OCI-LY1 (cell line): ENCODE data around the gene TLCD3B.
"Not testable (repeated sequence)": the region's sequence is repeated elsewhere in the genome, so short reads cannot be mapped to it uniquely, and the experiment has no call there.

Experiments used
- H2AFZ ChIP-seq: fragments of 200-600 bp; sonication (generic), shearing (Covaris generic); 2 replicates; pipeline ENCODE4 v1.6.0; 2014; ENCODE audit warnings: antibody characterized with exemption, mild to moderate bottlenecking, low read length
- H3F3A ChIP-seq: fragments of 200-600 bp; sonication (generic), shearing (Covaris generic); 2 replicates; pipeline ENCODE4 v1.6.0; 2014; ENCODE audit warnings: mild to moderate bottlenecking, antibody characterized with exemption, low read length, moderate library complexity; ENCODE audit not compliant: insufficient read depth
- H3K27ac ChIP-seq: fragments of 200-600 bp; sonication (generic); 2 replicates; pipeline ENCODE4 v1.5.1; 2014; ENCODE audit warnings: low read length, mixed run types, mild to moderate bottlenecking, low read depth; ENCODE audit not compliant: poor library complexity, severe bottlenecking
- H3K27me3 ChIP-seq: fragments of 200-600 bp; sonication (generic); 2 replicates; pipeline ENCODE4 v1.6.0; 2014; ENCODE audit warnings: antibody characterized with exemption, mild to moderate bottlenecking, low read length, moderate library complexity; ENCODE audit not compliant: insufficient read depth
- H3K36me3 ChIP-seq: fragments of 200-600 bp; sonication (generic); 2 replicates; pipeline ENCODE4 v1.6.1; 2014; ENCODE audit warnings: mild to moderate bottlenecking, antibody characterized with exemption, low read length, moderate library complexity, mixed read lengths; ENCODE audit not compliant: insufficient read depth
- H3K4me1 ChIP-seq: fragments of 200-600 bp; sonication (generic); 2 replicates; pipeline ENCODE4 v1.5.1; 2014; ENCODE audit warnings: mild to moderate bottlenecking, low read length, moderate library complexity; ENCODE audit not compliant: insufficient read depth, severe bottlenecking
- H3K4me2 ChIP-seq: fragments of 200-600 bp; sonication (generic), shearing (Covaris generic); 2 replicates; pipeline ENCODE4 v1.6.1; 2014; ENCODE audit warnings: low read length
- H3K4me3 ChIP-seq: fragments of 200-600 bp; sonication (generic); 2 replicates; pipeline ENCODE4 v1.5.1; 2014; ENCODE audit warnings: low read length, low read depth, mild to moderate bottlenecking, mixed read lengths; ENCODE audit not compliant: poor library complexity, severe bottlenecking
- H3K79me2 ChIP-seq: fragments of 200-600 bp; shearing (Covaris generic); 2 replicates; pipeline ENCODE4 v1.6.1; 2016; ENCODE audit warnings: mixed run types, low read length, mixed read lengths; ENCODE audit not compliant: insufficient read depth
- H3K9ac ChIP-seq: fragments of 200-600 bp; sonication (generic), shearing (Covaris generic); 2 replicates; pipeline ENCODE4 v1.6.1; 2014; ENCODE audit warnings: mild to moderate bottlenecking, low read length, mixed read lengths
- H3K9me2 ChIP-seq: fragments of 200-600 bp; sonication (generic), shearing (Covaris generic); 2 replicates; pipeline ENCODE4 v1.6.1; 2014; ENCODE audit warnings: low read depth, mild to moderate bottlenecking, low read length, mixed read lengths
- H3K9me3 ChIP-seq: fragments of 200-600 bp; shearing (Covaris generic); 2 replicates; pipeline ENCODE4 v1.6.1; 2014; ENCODE audit warnings: low read length, mixed read lengths
- H4K20me1 ChIP-seq: fragments of 200-600 bp; sonication (generic), shearing (Covaris generic); 2 replicates; pipeline ENCODE4 v1.6.0; 2016; ENCODE audit warnings: mild to moderate bottlenecking, low read length; ENCODE audit not compliant: insufficient read depth
- EZH2 ChIP-seq: fragments of 200-600 bp; sonication (generic), shearing (Covaris generic); IDR thresholded peaks from 2 replicates; pipeline ENCODE4 v1.8.0; 2017; ENCODE audit warnings: borderline replicate concordance, mixed run types, mild to moderate bottlenecking, antibody characterized with exemption, low read length, moderate library complexity, mixed read lengths
- TF ChIP-seq, protein P1 (sequence below): fragments of 200-600 bp; sonication (generic), shearing (Covaris generic); IDR thresholded peaks from 2 replicates; pipeline ENCODE4 v1.5.1; 2017; ENCODE audit warnings: mild to moderate bottlenecking, antibody characterized with exemption, low read length, moderate library complexity, mixed read lengths

Gene TLCD3B

DNA sequence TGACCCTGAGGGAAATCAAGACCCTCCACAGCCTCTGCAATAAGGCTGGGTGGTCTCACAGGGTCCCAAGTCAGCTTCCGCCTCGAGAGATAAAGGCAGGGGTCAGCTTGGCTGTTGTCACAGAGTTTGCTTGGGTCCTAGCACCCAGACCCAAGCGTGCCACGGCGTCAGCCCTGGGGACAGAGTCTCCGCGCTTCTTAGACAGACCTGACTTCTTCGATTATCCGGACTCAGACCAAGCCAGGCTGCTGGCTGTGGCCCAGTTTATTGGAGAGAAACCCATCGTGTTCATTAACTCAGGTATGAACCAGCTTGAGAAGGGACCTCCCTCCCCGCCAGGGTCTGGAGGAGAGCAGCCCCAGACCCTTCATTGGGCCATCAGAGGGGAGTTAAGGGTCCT lies 7.5 kb downstream of the TLCD3B start:
- Histone ChIP-seq H3K27me3 (peaks cover 12% of the 10 kb centered on the region; the same call in 1 of the 2 replicates), H3K36me3 (no peaks in the 10 kb centered on the region)

DNA sequence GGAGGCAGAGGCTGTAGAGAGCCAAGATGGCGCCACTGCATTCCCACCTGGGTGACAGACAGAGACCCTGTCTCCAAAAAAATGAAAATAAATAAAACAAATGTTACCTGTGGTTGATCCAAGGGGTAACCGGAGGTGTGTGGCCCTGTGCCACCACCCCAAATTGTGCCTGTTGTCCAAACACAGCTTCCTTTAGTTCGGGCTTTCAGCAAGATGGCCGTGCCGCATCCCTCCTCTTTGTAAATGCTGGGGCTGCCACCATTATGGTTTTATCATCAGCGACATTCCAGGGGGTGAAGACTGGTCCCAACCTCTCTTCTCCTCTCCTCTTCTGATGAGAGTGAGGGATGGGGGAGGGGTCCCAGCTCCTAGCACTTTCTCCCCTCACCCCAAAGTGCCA lies 8.2 kb downstream of the TLCD3B start, which contains the start of gene C16orf92:
TSS of gene C16orf92 (plus strand) at position 312 of the 400 bp plus-strand sequence. CDS start 143 bp downstream, outside the sequence.
- Histone ChIP-seq H3K36me3 (no peaks in the 10 kb centered on the region), H3K4me1 (peaks cover 5% of the 10 kb centered on the region), H3K79me2 (no peaks in the 10 kb centered on the region), H3K4me2 (no peak within 1 kb of the TSS), H3K27me3 (peaks cover 12% of the 10 kb centered on the region; the same call in 1 of the 2 replicates), H3K9ac (no peak within 1 kb of the TSS), H3F3A (no peaks in the 10 kb centered on the region), H4K20me1 (no peaks in the 10 kb centered on the region), H2AFZ (no peak within 1 kb of the TSS), H3K27ac (no peak within 1 kb of the TSS), H3K9me3 (no peaks in the 10 kb centered on the region), H3K4me3 (no peak within 1 kb of the TSS), H3K9me2 (no peaks in the 10 kb centered on the region)
- no peak for TF ChIP-seq EZH2
- TF ChIP-seq, protein P1, sequence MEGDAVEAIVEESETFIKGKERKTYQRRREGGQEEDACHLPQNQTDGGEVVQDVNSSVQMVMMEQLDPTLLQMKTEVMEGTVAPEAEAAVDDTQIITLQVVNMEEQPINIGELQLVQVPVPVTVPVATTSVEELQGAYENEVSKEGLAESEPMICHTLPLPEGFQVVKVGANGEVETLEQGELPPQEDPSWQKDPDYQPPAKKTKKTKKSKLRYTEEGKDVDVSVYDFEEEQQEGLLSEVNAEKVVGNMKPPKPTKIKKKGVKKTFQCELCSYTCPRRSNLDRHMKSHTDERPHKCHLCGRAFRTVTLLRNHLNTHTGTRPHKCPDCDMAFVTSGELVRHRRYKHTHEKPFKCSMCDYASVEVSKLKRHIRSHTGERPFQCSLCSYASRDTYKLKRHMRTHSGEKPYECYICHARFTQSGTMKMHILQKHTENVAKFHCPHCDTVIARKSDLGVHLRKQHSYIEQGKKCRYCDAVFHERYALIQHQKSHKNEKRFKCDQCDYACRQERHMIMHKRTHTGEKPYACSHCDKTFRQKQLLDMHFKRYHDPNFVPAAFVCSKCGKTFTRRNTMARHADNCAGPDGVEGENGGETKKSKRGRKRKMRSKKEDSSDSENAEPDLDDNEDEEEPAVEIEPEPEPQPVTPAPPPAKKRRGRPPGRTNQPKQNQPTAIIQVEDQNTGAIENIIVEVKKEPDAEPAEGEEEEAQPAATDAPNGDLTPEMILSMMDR: no peak

More for the DNA sequence above, 7.5 kb downstream of the TLCD3B start:
- TF ChIP-seq EZH2: no peak
- TF ChIP-seq, protein P1: no peak
- H3K27ac ChIP-seq: no peak overlapping the region
- H3K9me3 ChIP-seq: no peaks in the 10 kb centered on the region
- no peaks in the 10 kb centered on the region for H3K9me2 ChIP-seq
- no peak overlapping the region for H3K4me2 ChIP-seq
- H3K4me3 ChIP-seq: no peak overlapping the region
- H3K4me1 ChIP-seq: peaks cover 5% of the 10 kb centered on the region
- H3K9ac ChIP-seq: no peak overlapping the region
- no peaks in the 10 kb centered on the region for H3F3A ChIP-seq
- H2AFZ ChIP-seq: no peak overlapping the region
- H4K20me1 ChIP-seq: no peaks in the 10 kb centered on the region
- H3K79me2 ChIP-seq: no peaks in the 10 kb centered on the region

GRCh38 chr16:30018731-30019158 lies 12.3 kb downstream of the TLCD3B start:
- peaks cover 5% of the 10 kb centered on the region for H3K4me1 ChIP-seq
- H3F3A ChIP-seq: no peaks in the 10 kb centered on the region
- H3K36me3 ChIP-seq: no peaks in the 10 kb centered on the region
- H3K27ac ChIP-seq: no peak overlapping the region
- H3K27me3 ChIP-seq: peaks cover 9% of the 10 kb centered on the region; the same call in 1 of the 2 replicates
- TF ChIP-seq EZH2: no peak
- H2AFZ ChIP-seq: no peak overlapping the region
- no peaks in the 10 kb centered on the region for H3K9me3 ChIP-seq
- no peak overlapping the region for H3K9ac ChIP-seq
- no peak overlapping the region for H3K4me2 ChIP-seq
- no peaks in the 10 kb centered on the region for H4K20me1 ChIP-seq
- H3K4me3 ChIP-seq: no peak overlapping the region
- no peaks in the 10 kb centered on the region for H3K79me2 ChIP-seq
- no peaks in the 10 kb centered on the region for H3K9me2 ChIP-seq

DNA sequence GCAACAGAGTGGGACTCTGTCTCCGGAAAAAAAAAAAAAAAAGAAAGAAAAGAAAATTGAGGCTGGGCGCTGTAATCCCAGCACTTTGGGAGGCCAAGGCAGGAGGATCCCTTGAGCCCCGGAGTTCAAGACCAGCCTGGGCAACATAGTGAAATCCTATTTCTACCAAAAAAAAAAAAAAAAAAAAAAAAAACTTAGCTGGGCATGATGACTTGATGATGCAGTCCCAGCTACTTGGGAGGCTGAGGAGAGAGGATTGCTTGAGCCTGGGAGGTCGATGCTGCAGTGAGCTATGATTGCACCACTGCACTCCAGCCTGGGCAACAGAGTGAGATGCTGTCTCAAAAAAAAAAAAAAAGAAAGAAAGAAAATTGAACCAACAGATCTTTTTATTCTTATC lies 13.1 kb downstream of the TLCD3B start:
- not testable (repeated sequence) for H3K4me3 ChIP-seq, H2AFZ ChIP-seq, H3K4me1 ChIP-seq, H3K9me2 ChIP-seq, H3K9ac ChIP-seq, H3K27me3 ChIP-seq, H3F3A ChIP-seq, H3K27ac ChIP-seq, H4K20me1 ChIP-seq, H3K4me2 ChIP-seq, H3K9me3 ChIP-seq, H3K79me2 ChIP-seq, H3K36me3 ChIP-seq
